HG03175 (cell line): Measurements from ENCODE around the gene CCSER1.

ENCODE experiments used
- ATAC-seq: cut with Tn5 transposase; IDR thresholded peaks from one replicate; pipeline ENCODE4 v1.9.1; 2021; ENCODE audit warnings: mild to moderate bottlenecking, moderate library complexity; ENCODE audit not compliant: unreplicated experiment

The CCSER1 gene

GRCh38 chr4:90189178-90189577 lies 62.0 kb downstream of the CCSER1 start:
- no peak for ATAC-seq

GRCh38 chr4:90189946-90190345 lies 62.8 kb downstream of the CCSER1 start:
- no peak for ATAC-seq

GRCh38 chr4:90190525-90190924 lies 63.3 kb downstream of the CCSER1 start:
- no peak for ATAC-seq

GRCh38 chr4:90198086-90198847 lies 71.1 kb downstream of the CCSER1 start:
- no peak for ATAC-seq

- ATAC-seq = no peak
These were observed 80.8 kb downstream of the CCSER1 start for GRCh38 chr4:90207887-90208454.

GRCh38 chr4:90209922-90210321 lies 82.7 kb downstream of the CCSER1 start:
- ATAC-seq = no peak

- ATAC-seq = no peak
These were observed 84.0 kb downstream of the CCSER1 start for GRCh38 chr4:90211174-90211573.

- peak; percentile 65 for ATAC-seq
These were observed 88.1 kb downstream of the CCSER1 start for GRCh38 chr4:90215286-90215685.

- ATAC-seq = no peak
These were observed 92.6 kb downstream of the CCSER1 start for GRCh38 chr4:90219822-90220221.

- ATAC-seq = no peak
These were observed 93.3 kb downstream of the CCSER1 start for GRCh38 chr4:90220459-90220858.

GRCh38 chr4:90226734-90227133 lies 99.5 kb downstream of the CCSER1 start:
- ATAC-seq = no peak

GRCh38 chr4:90227177-90227576 lies 100.0 kb downstream of the CCSER1 start:
- no peak for ATAC-seq

- ATAC-seq = no peak
These were observed 107.8 kb downstream of the CCSER1 start for GRCh38 chr4:90234916-90235547.

GRCh38 chr4:90237751-90238530 lies 110.7 kb downstream of the CCSER1 start:
- ATAC-seq = no peak

- no peak for ATAC-seq
These were observed 113.1 kb downstream of the CCSER1 start for GRCh38 chr4:90240333-90240732.

GRCh38 chr4:90241008-90241407 lies 113.8 kb downstream of the CCSER1 start:
- ATAC-seq = peak; percentile 69

GRCh38 chr4:90245837-90246236 lies 118.6 kb downstream of the CCSER1 start:
- no peak for ATAC-seq

- ATAC-seq = no peak
These were observed 119.6 kb downstream of the CCSER1 start for GRCh38 chr4:90246816-90247215.

- no peak for ATAC-seq
These were observed 127.2 kb downstream of the CCSER1 start for GRCh38 chr4:90254357-90254756.

- ATAC-seq = no peak
These were observed 147.0 kb downstream of the CCSER1 start for GRCh38 chr4:90274175-90274574.

GRCh38 chr4:90280954-90281353 lies 153.8 kb downstream of the CCSER1 start:
- ATAC-seq = no peak
